ENCODE results near the gene CLDND2. TPM values are rescaled to one million over a fixed set of nuclear protein-coding genes. Genes with fewer than 3 reads are reported as not detected.
A peak's percentile ranks its signal among the peaks of the same experiment; 100 is the strongest.

The CLDND2 gene
- total RNA-seq, 2 experiments from 2014 or later, result 1.9 TPM; not detected in 1

GRCh38 chr19:51339313-51339686 is 29.5 kb downstream of the CLDND2 start:
- Histone ChIP-seq H3K79me2 (ENCODE audit: insufficient read depth, low read depth, low read length) (no peaks in the 10 kb centered on the region), H3K4me1 (ENCODE audit: insufficient read depth, low read length, poor library complexity, severe bottlenecking) (peaks cover 10% of the 10 kb centered on the region), H3K27ac (ENCODE audit: low read depth, low read length, poor library complexity, severe bottlenecking) (no peak overlapping the region), H3K4me2 (ENCODE audit: low read length) (peak overlapping the region; percentile 96), H4K20me1 (ENCODE audit: insufficient read depth, low read length) (no peaks in the 10 kb centered on the region), H3K36me3 (ENCODE audit: insufficient read depth, low read length) (no peaks in the 10 kb centered on the region), H3K4me3 (ENCODE audit: low read depth, low read length, poor library complexity, severe bottlenecking) (peak overlapping the region; percentile 70), H3K9me2 (ENCODE audit: insufficient read depth, low read length) (no peaks in the 10 kb centered on the region), H2AFZ (ENCODE audit: low read length) (peak overlapping the region; percentile 84), H3K9me3 (ENCODE audit: low read length) (no peaks in the 10 kb centered on the region)
- intact Hi-C loops (cut with micrococcal nuclease; ENCODE audit: unreplicated experiment), result loop anchor here (1.0 to 10.0 kb wide), 4 partner anchors 27 to 316 kb away; partner anchors contain the start of genes ETFB and SIGLEC10
- no peak for TF ChIP-seq CTCF (conservative IDR thresholded peaks at IDR 0.05; ENCODE audit: low read length)
- no peak for TF ChIP-seq EZH2phosphoT487 (IDR thresholded peaks at IDR 0.05; ENCODE audit: borderline replicate concordance, low read depth, low read length)
- ChIA-PET CTCF (ENCODE audit: unreplicated experiment) (interaction anchor here (0.6 kb wide), 3 partner anchors 23 to 28 kb away, joined by 3 read pairs; no protein-coding TSS in a partner anchor), POLR2A (interaction anchor here (1.0 kb wide), 1 partner anchor 28 kb away, joined by 4 read pairs; no protein-coding TSS in a partner anchor)
- BruUV-seq (replicated peaks), result no TSS peak
- no peak for DNase-seq (ENCODE audit: low spot score)

- DNase-seq (ENCODE audit: low spot score), result peak; percentile 87
- H3K36me3 ChIP-seq (ENCODE audit: insufficient read depth, low read length), result no peaks in the 10 kb centered on the region
- no peaks in the 10 kb centered on the region for H3K9me3 ChIP-seq (ENCODE audit: low read length)
- no peak overlapping the region for H3K27ac ChIP-seq (ENCODE audit: low read depth, low read length, poor library complexity, severe bottlenecking)
- H2AFZ ChIP-seq (ENCODE audit: low read length), result peak overlapping the region; percentile 84
- H3K4me1 ChIP-seq (ENCODE audit: insufficient read depth, low read length, poor library complexity, severe bottlenecking), result peaks cover 10% of the 10 kb centered on the region
- ChIA-PET CTCF (ENCODE audit: unreplicated experiment) (no interaction called here), POLR2A (interaction anchor here (1.0 kb wide), 1 partner anchor 29 kb away, joined by 4 read pairs; no protein-coding TSS in a partner anchor)
- no peaks in the 10 kb centered on the region for H3K79me2 ChIP-seq (ENCODE audit: insufficient read depth, low read depth, low read length)
- no peaks in the 10 kb centered on the region for H4K20me1 ChIP-seq (ENCODE audit: insufficient read depth, low read length)
- H3K4me2 ChIP-seq (ENCODE audit: low read length), result peak overlapping the region; percentile 96
- intact Hi-C loops (cut with micrococcal nuclease; ENCODE audit: unreplicated experiment), result loop anchor here (1.0 to 10.0 kb wide), 5 partner anchors 28 to 316 kb away; partner anchors contain the start of genes ETFB and SIGLEC10
- no peaks in the 10 kb centered on the region for H3K9me2 ChIP-seq (ENCODE audit: insufficient read depth, low read length)
- peak; percentile 93 for TF ChIP-seq CTCF (conservative IDR thresholded peaks at IDR 0.05; ENCODE audit: low read length)
- no peak for TF ChIP-seq EZH2phosphoT487 (IDR thresholded peaks at IDR 0.05; ENCODE audit: borderline replicate concordance, low read depth, low read length)
- H3K4me3 ChIP-seq (ENCODE audit: low read depth, low read length, poor library complexity, severe bottlenecking), result peak overlapping the region; percentile 70
- BruUV-seq (replicated peaks), result no TSS peak
Observed at GRCh38 chr19:51338563-51339312, 30.1 kb downstream of the CLDND2 start.
